Measurements from ENCODE around the gene GLIS1.

DNA sequence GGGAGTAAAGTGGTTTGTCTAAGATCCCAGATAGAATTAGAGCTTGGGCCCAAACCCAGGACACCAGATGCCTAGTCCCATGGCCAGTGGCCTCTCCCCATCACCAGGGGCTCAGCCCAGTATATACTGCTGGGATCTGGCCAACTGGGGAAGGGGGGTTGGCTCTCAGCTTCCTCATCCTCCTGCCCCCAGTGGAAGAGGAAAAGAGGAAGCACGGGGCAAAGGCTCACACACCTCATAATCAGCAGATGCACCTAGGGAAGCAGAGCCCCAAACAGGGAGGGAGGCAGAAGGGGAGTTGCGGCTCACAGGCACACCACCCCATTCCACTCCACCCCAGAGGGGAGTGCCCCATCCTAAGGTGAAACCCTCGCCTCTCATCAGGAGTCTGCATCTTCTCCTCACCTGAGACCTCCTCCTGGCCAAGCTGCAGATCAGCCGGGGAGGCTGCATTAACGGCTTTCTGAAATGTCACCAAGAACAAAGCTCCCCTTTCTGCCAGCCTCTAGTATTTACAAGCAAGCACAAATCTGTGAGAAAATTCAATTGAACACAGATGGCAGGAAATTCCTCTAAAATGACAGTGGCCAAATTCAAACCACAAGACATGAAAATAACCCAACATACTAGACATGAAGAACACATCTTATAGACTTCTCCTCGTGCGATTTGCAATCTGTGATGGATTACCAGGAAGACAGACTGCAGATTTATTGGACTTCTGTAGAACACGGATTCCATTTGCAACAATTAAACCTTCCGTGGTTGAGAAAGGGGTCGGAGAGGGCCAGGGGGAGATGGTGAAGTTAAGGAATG, 82.8 kb downstream of the GLIS1 start:
- TF ChIP-seq, protein P1, sequence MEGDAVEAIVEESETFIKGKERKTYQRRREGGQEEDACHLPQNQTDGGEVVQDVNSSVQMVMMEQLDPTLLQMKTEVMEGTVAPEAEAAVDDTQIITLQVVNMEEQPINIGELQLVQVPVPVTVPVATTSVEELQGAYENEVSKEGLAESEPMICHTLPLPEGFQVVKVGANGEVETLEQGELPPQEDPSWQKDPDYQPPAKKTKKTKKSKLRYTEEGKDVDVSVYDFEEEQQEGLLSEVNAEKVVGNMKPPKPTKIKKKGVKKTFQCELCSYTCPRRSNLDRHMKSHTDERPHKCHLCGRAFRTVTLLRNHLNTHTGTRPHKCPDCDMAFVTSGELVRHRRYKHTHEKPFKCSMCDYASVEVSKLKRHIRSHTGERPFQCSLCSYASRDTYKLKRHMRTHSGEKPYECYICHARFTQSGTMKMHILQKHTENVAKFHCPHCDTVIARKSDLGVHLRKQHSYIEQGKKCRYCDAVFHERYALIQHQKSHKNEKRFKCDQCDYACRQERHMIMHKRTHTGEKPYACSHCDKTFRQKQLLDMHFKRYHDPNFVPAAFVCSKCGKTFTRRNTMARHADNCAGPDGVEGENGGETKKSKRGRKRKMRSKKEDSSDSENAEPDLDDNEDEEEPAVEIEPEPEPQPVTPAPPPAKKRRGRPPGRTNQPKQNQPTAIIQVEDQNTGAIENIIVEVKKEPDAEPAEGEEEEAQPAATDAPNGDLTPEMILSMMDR (IDR thresholded peaks at IDR 0.05; ENCODE audit: low read depth, low read length, poor library complexity, severe bottlenecking): no peak
- no peak for TF ChIP-seq EZH2phosphoT487 (IDR thresholded peaks at IDR 0.05; ENCODE audit: borderline replicate concordance, low read length)

All from DOHH2 (cell line).